ENCODE data around the gene REV3L.

The REV3L gene

GRCh38 chr6:111492499-111492898, 9.5 kb upstream of the REV3L start:
- Histone ChIP-seq H3K9ac (no peak overlapping the region), H3K36me3 (ENCODE audit: control insufficient read depth, insufficient read depth, low read length) (no peaks in the 10 kb centered on the region), H3K27me3 (ENCODE audit: control insufficient read depth, insufficient read depth, low read length) (no peaks in the 10 kb centered on the region)

GRCh38 chr6:111490067-111490466, 7.0 kb upstream of the REV3L start:
- peaks cover 6% of the 10 kb centered on the region for H3K79me2 ChIP-seq
- no peak overlapping the region for H3K4me3 ChIP-seq (ENCODE audit: low read depth, low read length)
- no peak overlapping the region for H3K4me2 ChIP-seq (ENCODE audit: low read length)
- TF ChIP-seq, protein P1, sequence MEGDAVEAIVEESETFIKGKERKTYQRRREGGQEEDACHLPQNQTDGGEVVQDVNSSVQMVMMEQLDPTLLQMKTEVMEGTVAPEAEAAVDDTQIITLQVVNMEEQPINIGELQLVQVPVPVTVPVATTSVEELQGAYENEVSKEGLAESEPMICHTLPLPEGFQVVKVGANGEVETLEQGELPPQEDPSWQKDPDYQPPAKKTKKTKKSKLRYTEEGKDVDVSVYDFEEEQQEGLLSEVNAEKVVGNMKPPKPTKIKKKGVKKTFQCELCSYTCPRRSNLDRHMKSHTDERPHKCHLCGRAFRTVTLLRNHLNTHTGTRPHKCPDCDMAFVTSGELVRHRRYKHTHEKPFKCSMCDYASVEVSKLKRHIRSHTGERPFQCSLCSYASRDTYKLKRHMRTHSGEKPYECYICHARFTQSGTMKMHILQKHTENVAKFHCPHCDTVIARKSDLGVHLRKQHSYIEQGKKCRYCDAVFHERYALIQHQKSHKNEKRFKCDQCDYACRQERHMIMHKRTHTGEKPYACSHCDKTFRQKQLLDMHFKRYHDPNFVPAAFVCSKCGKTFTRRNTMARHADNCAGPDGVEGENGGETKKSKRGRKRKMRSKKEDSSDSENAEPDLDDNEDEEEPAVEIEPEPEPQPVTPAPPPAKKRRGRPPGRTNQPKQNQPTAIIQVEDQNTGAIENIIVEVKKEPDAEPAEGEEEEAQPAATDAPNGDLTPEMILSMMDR (IDR thresholded peaks at IDR 0.05) = no peak
- H3K27me3 ChIP-seq (ENCODE audit: control insufficient read depth, insufficient read depth, low read length) = no peaks in the 10 kb centered on the region
- no peak overlapping the region for H3K9ac ChIP-seq
- peaks cover 10% of the 10 kb centered on the region for H3K4me1 ChIP-seq
- no peak overlapping the region for H2AFZ ChIP-seq
- no peaks in the 10 kb centered on the region for H3K36me3 ChIP-seq (ENCODE audit: control insufficient read depth, insufficient read depth, low read length)
- H3K27ac ChIP-seq = no peak overlapping the region
- no peaks in the 10 kb centered on the region for H3K9me3 ChIP-seq (ENCODE audit: control insufficient read depth, low read length)

More at GRCh38 chr6:111492499-111492898, 9.5 kb upstream of the REV3L start:
- H3K4me3 ChIP-seq (ENCODE audit: low read depth, low read length) = no peak overlapping the region
- no peak overlapping the region for H3K27ac ChIP-seq
- H2AFZ ChIP-seq = no peak overlapping the region
- H3K4me1 ChIP-seq = no peaks in the 10 kb centered on the region
- H3K9me3 ChIP-seq (ENCODE audit: control insufficient read depth, low read length) = no peaks in the 10 kb centered on the region
- H3K79me2 ChIP-seq = peaks cover 9% of the 10 kb centered on the region
- no peak overlapping the region for H3K4me2 ChIP-seq (ENCODE audit: low read length)
- TF ChIP-seq, protein P1 (IDR thresholded peaks at IDR 0.05) = no peak

DNA sequence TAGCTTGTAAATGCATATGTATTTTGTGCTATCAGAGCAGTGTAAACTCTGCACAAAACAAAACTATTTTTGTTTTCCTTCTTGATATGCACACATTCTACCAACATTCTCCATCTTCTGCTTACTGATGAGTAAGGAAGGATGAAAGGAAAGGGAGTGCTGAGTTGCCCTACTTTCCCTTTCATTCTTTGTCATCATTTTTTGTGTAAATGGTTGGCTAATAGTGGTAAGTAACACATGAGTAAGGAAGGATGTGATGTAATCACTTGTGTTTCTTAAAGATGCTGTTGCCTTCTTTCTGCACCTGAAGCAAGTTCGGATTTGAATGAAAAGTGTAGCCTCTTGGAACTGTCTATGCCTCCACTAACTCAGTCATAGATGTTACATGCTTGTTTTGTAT, 4.6 kb upstream of the REV3L start:
- Histone ChIP-seq H3K9me3 (ENCODE audit: control insufficient read depth, low read length) (no peaks in the 10 kb centered on the region), H3K27ac (no peak overlapping the region), H3K27me3 (ENCODE audit: control insufficient read depth, insufficient read depth, low read length) (no peaks in the 10 kb centered on the region), H3K9ac (no peak overlapping the region), H3K79me2 (peaks cover 6% of the 10 kb centered on the region), H3K4me1 (peaks cover 16% of the 10 kb centered on the region), H2AFZ (no peak overlapping the region), H3K4me2 (ENCODE audit: low read length) (no peak overlapping the region), H3K36me3 (ENCODE audit: control insufficient read depth, insufficient read depth, low read length) (no peaks in the 10 kb centered on the region), H3K4me3 (ENCODE audit: low read depth, low read length) (no peak overlapping the region)
- TF ChIP-seq, protein P1 (IDR thresholded peaks at IDR 0.05) = no peak

DNA sequence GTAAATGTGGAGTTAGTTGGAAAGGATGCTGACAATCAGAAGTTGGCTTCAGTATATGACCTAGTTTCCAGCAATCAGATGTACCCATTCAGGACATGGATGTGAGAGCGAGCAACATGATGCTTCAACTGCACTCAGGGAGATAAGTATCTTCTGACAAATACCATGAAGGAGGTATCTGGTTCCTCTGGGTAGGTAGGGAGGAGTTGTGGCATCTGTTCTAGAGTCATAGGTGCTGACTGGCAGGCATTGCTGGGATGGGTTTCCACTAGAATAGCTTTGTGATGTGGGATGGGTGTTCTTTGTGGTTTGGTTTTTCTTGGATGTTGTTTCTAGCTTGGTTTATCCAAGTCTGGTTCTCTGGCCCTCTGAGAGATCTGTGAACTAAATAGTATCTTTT, 3.9 kb upstream of the REV3L start:
- TF ChIP-seq, protein P1 (IDR thresholded peaks at IDR 0.05) = no peak
- H2AFZ ChIP-seq = no peak overlapping the region
- no peak overlapping the region for H3K4me3 ChIP-seq (ENCODE audit: low read depth, low read length)
- peak overlapping the region; percentile 26 for H3K4me2 ChIP-seq (ENCODE audit: low read length)
- peaks cover 16% of the 10 kb centered on the region for H3K4me1 ChIP-seq
- H3K9ac ChIP-seq = no peak overlapping the region
- peaks cover 6% of the 10 kb centered on the region for H3K79me2 ChIP-seq
- no peaks in the 10 kb centered on the region for H3K27me3 ChIP-seq (ENCODE audit: control insufficient read depth, insufficient read depth, low read length)
- no peaks in the 10 kb centered on the region for H3K9me3 ChIP-seq (ENCODE audit: control insufficient read depth, low read length)
- H3K27ac ChIP-seq = peak overlapping the region; percentile 48
- H3K36me3 ChIP-seq (ENCODE audit: control insufficient read depth, insufficient read depth, low read length) = no peaks in the 10 kb centered on the region

DNA sequence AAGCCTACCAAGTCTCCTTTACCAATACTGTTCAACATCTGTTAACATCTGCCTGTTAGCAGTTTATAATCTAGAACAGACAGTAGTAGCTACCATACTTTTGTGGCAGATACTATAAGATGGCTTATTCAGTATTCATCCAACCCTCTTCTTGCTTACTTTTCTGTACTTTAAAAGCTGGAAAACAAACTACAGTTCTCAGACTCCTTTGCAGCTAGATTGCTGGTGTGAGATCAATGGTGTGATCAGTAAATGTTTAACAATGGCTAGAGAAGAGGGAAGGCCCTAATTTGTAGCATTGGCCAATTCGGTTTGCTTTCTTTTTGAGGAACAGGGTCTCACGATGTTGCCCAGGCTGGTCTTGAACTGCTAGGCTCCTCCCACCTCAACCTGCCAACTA, 3.5 kb upstream of the REV3L start:
- no peaks in the 10 kb centered on the region for H3K36me3 ChIP-seq (ENCODE audit: control insufficient read depth, insufficient read depth, low read length)
- H3K4me1 ChIP-seq = peaks cover 16% of the 10 kb centered on the region
- no peaks in the 10 kb centered on the region for H3K9me3 ChIP-seq (ENCODE audit: control insufficient read depth, low read length)
- no peak overlapping the region for H2AFZ ChIP-seq
- H3K79me2 ChIP-seq = peaks cover 8% of the 10 kb centered on the region
- no peak overlapping the region for H3K4me3 ChIP-seq (ENCODE audit: low read depth, low read length)
- H3K4me2 ChIP-seq (ENCODE audit: low read length) = peak overlapping the region; percentile 26
- no peak overlapping the region for H3K9ac ChIP-seq
- TF ChIP-seq, protein P1 (IDR thresholded peaks at IDR 0.05) = no peak
- peak overlapping the region; percentile 48 for H3K27ac ChIP-seq
- H3K27me3 ChIP-seq (ENCODE audit: control insufficient read depth, insufficient read depth, low read length) = no peaks in the 10 kb centered on the region
